HG02885 (cell line): ENCODE data around the gene ALDH16A1.

ENCODE experiments used
- ATAC-seq: cut with Tn5 transposase; IDR thresholded peaks from one replicate; pipeline ENCODE4 v1.9.1; 2021; ENCODE audit warnings: mild to moderate bottlenecking; ENCODE audit not compliant: unreplicated experiment, poor library complexity

Gene ALDH16A1

GRCh38 chr19:49486710-49487276, 33.8 kb downstream of the ALDH16A1 start:
- no peak for ATAC-seq

- ATAC-seq = peak; percentile 93
Measured at GRCh38 chr19:49487277-49488045, 34.4 kb downstream of the ALDH16A1 start, which contains the start of gene RPL13A. TSS of gene RPL13A (plus strand) at chr19:49487608. CDS start at chr19:49487630, 22 bp downstream.

- ATAC-seq = no peak
Measured at GRCh38 chr19:49488046-49488862, 35.2 kb downstream of the ALDH16A1 start.

GRCh38 chr19:49488863-49489537, 36.0 kb downstream of the ALDH16A1 start:
- no peak for ATAC-seq

- no peak for ATAC-seq
Measured at GRCh38 chr19:49489601-49490167, 36.7 kb downstream of the ALDH16A1 start.

- ATAC-seq = no peak
Measured at GRCh38 chr19:49490287-49491029, 37.4 kb downstream of the ALDH16A1 start.

- no peak for ATAC-seq
Measured at GRCh38 chr19:49491030-49491803, 38.2 kb downstream of the ALDH16A1 start.

- no peak for ATAC-seq
Measured at GRCh38 chr19:49491804-49492572, 39.0 kb downstream of the ALDH16A1 start.

- no peak for ATAC-seq
Measured at GRCh38 chr19:49492573-49493405, 39.8 kb downstream of the ALDH16A1 start.

GRCh38 chr19:49496574-49497008, 43.6 kb downstream of the ALDH16A1 start:
- no peak for ATAC-seq

GRCh38 chr19:49497047-49497788, 44.2 kb downstream of the ALDH16A1 start:
- ATAC-seq = no peak

- no peak for ATAC-seq
Measured at GRCh38 chr19:49497789-49498103, 44.7 kb downstream of the ALDH16A1 start.

- ATAC-seq = no peak
Measured at GRCh38 chr19:49498475-49498874, 45.5 kb downstream of the ALDH16A1 start.

GRCh38 chr19:49499030-49499670, 46.1 kb downstream of the ALDH16A1 start:
- ATAC-seq = no peak

GRCh38 chr19:49502866-49503581, 50.0 kb downstream of the ALDH16A1 start:
- no peak for ATAC-seq

GRCh38 chr19:49503582-49503962, 50.5 kb downstream of the ALDH16A1 start:
- no peak for ATAC-seq
